Measurements from ENCODE around the gene MYOZ1. TPM values are rescaled to one million over a fixed set of nuclear protein-coding genes. Genes with fewer than 3 reads are reported as not detected.
"Not testable (repeated sequence)": the region's sequence is repeated elsewhere in the genome, so short reads cannot be mapped to it uniquely, and the experiment has no call there.

The MYOZ1 gene
- total and polyA plus RNA-seq, 2 donors (not counting 1 experiment from before 2014, with no cell fraction given), result not detected

DNA sequence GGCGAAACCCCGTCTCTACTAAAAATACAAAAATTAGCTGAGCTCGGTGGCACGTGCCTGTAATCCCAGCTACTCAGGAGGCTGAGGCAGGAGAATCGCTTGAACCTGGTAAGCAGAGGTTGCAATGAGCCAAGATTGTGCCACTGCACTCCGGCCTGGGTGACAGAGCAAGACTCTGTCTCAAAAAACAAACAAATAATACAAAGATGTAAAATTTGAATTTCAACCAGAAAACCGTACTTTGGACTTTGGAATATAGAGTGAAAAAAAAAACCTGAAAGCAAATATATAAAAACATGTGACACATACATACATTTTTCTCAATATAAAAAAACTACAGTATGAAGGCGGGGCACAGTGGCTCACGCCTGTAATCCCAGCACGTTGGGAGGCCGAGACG lies 20.3 kb downstream of the MYOZ1 start:
- POLR2A ChIA-PET, result interaction anchor here (0.7 kb wide), 1 partner anchor 917 kb away, joined by 7 read pairs; no protein-coding TSS in a partner anchor
- H3K4me3 ChIP-seq (ENCODE audit: control extremely low read depth in 1 of 5, extremely low read depth in 1 of 5, insufficient read depth in 1 of 5, low read depth in 2 of 5, low read length in 4 of 5); H3K4me3 Mint-ChIP-seq; H3K36me3 ChIP-seq (replicated peaks in 1 of 2; ENCODE audit: control extremely low read depth in 1 of 2, control insufficient read depth in 1 of 2, extremely low read depth in 1 of 2, insufficient read depth in 2 of 2, low read length in 1 of 2); H3K4me1 Mint-ChIP-seq; H3K4me2 ChIP-seq (replicated peaks; ENCODE audit: low read depth, low read length, poor library complexity, severe bottlenecking); H4K20me1 ChIP-seq (ENCODE audit: control insufficient read depth, insufficient read depth, low read length, poor library complexity, severe bottlenecking); H3K27me3 Mint-ChIP-seq; H3K9me3 ChIP-seq (ENCODE audit: control extremely low read depth in 1 of 3, control insufficient read depth in 2 of 3, insufficient read depth in 1 of 3, low read length in 2 of 3); H3K9me3 Mint-ChIP-seq (ENCODE audit: insufficient read depth); H3K79me2 ChIP-seq (ENCODE audit: control insufficient read depth, insufficient read depth, low read length); H3K9ac ChIP-seq (ENCODE audit: low read length); ATAC-seq (ENCODE audit: low read depth); H3K27ac ChIP-seq (ENCODE audit: low read length in 2 of 2); H3K27me3 ChIP-seq (replicated peaks in 1 of 4; ENCODE audit: control extremely low read depth in 1 of 4, control insufficient read depth in 3 of 4, insufficient read depth in 4 of 4, low read length in 3 of 4); H3K27ac Mint-ChIP-seq; DNase-seq; H2AFZ ChIP-seq (ENCODE audit: insufficient read depth, low read depth, low read length, poor library complexity, severe bottlenecking); CTCF ChIA-PET; H3K4me1 ChIP-seq (ENCODE audit: control insufficient read depth in 2 of 2, insufficient read depth in 2 of 2, low read length in 2 of 2): not testable (repeated sequence)
- intact Hi-C loops (cut with micrococcal nuclease), result loop anchor here (10.0 kb wide), 1 partner anchor 254 kb away; the partner anchor contains the start of gene CAMK2G
- WGBS (ENCODE audit: insufficient coverage), result 94% methylated on average over 8 of the region's 12 CpGs

- H4K20me1 ChIP-seq (ENCODE audit: control insufficient read depth, insufficient read depth, low read length, poor library complexity, severe bottlenecking); H3K9ac ChIP-seq (ENCODE audit: low read length); H3K27ac Mint-ChIP-seq; POLR2A ChIA-PET; DNase-seq; H3K27me3 ChIP-seq (replicated peaks in 1 of 4; ENCODE audit: control extremely low read depth in 1 of 4, control insufficient read depth in 3 of 4, insufficient read depth in 4 of 4, low read length in 3 of 4); H3K4me3 ChIP-seq (ENCODE audit: control extremely low read depth in 1 of 5, extremely low read depth in 1 of 5, insufficient read depth in 1 of 5, low read depth in 2 of 5, low read length in 4 of 5); H3K27ac ChIP-seq (ENCODE audit: low read length in 2 of 2); H3K9me3 Mint-ChIP-seq (ENCODE audit: insufficient read depth); H3K4me1 Mint-ChIP-seq; H3K4me2 ChIP-seq (replicated peaks; ENCODE audit: low read depth, low read length, poor library complexity, severe bottlenecking); H3K4me3 Mint-ChIP-seq; ATAC-seq (ENCODE audit: low read depth); H3K4me1 ChIP-seq (ENCODE audit: control insufficient read depth in 2 of 2, insufficient read depth in 2 of 2, low read length in 2 of 2); H3K9me3 ChIP-seq (ENCODE audit: control extremely low read depth in 1 of 3, control insufficient read depth in 2 of 3, insufficient read depth in 1 of 3, low read length in 2 of 3); intact Hi-C loops (cut with micrococcal nuclease); H3K79me2 ChIP-seq (ENCODE audit: control insufficient read depth, insufficient read depth, low read length); H3K36me3 ChIP-seq (replicated peaks in 1 of 2; ENCODE audit: control extremely low read depth in 1 of 2, control insufficient read depth in 1 of 2, extremely low read depth in 1 of 2, insufficient read depth in 2 of 2, low read length in 1 of 2); H3K27me3 Mint-ChIP-seq; H2AFZ ChIP-seq (ENCODE audit: insufficient read depth, low read depth, low read length, poor library complexity, severe bottlenecking): not testable (repeated sequence)
- 94% methylated on average over 4 of the region's 8 CpGs for WGBS (ENCODE audit: insufficient coverage)
- CTCF ChIA-PET, result interaction anchor here (1.7 kb wide), 1 partner anchor 27 kb away, joined by 5 read pairs; no protein-coding TSS in a partner anchor
Observed at GRCh38 chr10:73617143-73617542, 24.1 kb downstream of the MYOZ1 start.

All from B cell (primary cell).